Osteoblast (primary cell): Measurements from ENCODE around the gene ANKH. TPM values are rescaled to one million over a fixed set of nuclear protein-coding genes. Genes with fewer than 3 reads are reported as not detected.
"Not testable (repeated sequence)": the region's sequence is repeated elsewhere in the genome, so short reads cannot be mapped to it uniquely, and the experiment has no call there.

ENCODE experiments used
- DNase-seq: peaks from one replicate; pipeline ENCODE4 v3.0.0; 2011; ENCODE audit warnings: low spot score, mixed read lengths; ENCODE audit not compliant: insufficient read length; ENCODE audit errors: missing footprints
- H2AFZ ChIP-seq: 2 replicates; pipeline ENCODE4 v1.6.0; 2011; ENCODE audit warnings: mild to moderate bottlenecking, low read length
- H3K27ac ChIP-seq: 2 replicates; pipeline ENCODE4 v1.5.1; 2011; ENCODE audit warnings: mild to moderate bottlenecking, low read depth, low read length, moderate library complexity
- H3K27me3 ChIP-seq: 2 replicates; pipeline ENCODE4 v1.6.0; 2012; ENCODE audit warnings: mild to moderate bottlenecking, control low read depth, inconsistent platforms, low read length, moderate library complexity; ENCODE audit not compliant: insufficient read depth
- H3K36me3 ChIP-seq: 2 replicates; pipeline ENCODE4 v1.5.1; 2011; ENCODE audit warnings: mild to moderate bottlenecking, low read length, control low read depth, moderate library complexity; ENCODE audit not compliant: insufficient read depth
- H3K4me1 ChIP-seq: 2 replicates; pipeline ENCODE4 v1.5.1; 2011; ENCODE audit warnings: mild to moderate bottlenecking, low read length, control low read depth, moderate library complexity; ENCODE audit not compliant: insufficient read depth
- H3K4me2 ChIP-seq: 2 replicates; pipeline ENCODE4 v1.6.0; 2011; ENCODE audit warnings: mild to moderate bottlenecking, low read length; ENCODE audit not compliant: insufficient read depth
- H3K4me3 ChIP-seq: fragments of 200-600 bp; sonication (generic); 3 replicates; pipeline ENCODE4 v1.5.1; 2012; ENCODE audit warnings: mild to moderate bottlenecking, low read length, inconsistent platforms; ENCODE audit not compliant: insufficient read depth
- H3K79me2 ChIP-seq: 2 replicates; pipeline ENCODE4 v1.6.0; 2012; ENCODE audit warnings: mild to moderate bottlenecking, low read length, control low read depth, inconsistent platforms; ENCODE audit not compliant: insufficient read depth
- H3K9me3 ChIP-seq: 2 replicates; pipeline ENCODE4 v1.5.1; 2011; ENCODE audit warnings: low read depth, low read length, control low read depth
- H4K20me1 ChIP-seq: 2 replicates; pipeline ENCODE4 v1.6.0; 2012; ENCODE audit warnings: mild to moderate bottlenecking, low read length, control low read depth; ENCODE audit not compliant: insufficient read depth
- total RNA-seq: library from RNA; depleted of rRNA; stranded (reverse); fragments of >200 nt; gene quantifications from 2 replicates; pipeline ENCODE4 v1.2.3, GENCODE V29; 2012
- TF ChIP-seq, protein P1 (sequence below): IDR thresholded peaks from 2 replicates; pipeline ENCODE4 v1.5.1; 2011; ENCODE audit warnings: mild to moderate bottlenecking, low read depth, low read length, moderate library complexity; ENCODE audit errors: extremely low read depth

The ANKH gene
- total RNA-seq, 1 donor = 125 TPM

DNA sequence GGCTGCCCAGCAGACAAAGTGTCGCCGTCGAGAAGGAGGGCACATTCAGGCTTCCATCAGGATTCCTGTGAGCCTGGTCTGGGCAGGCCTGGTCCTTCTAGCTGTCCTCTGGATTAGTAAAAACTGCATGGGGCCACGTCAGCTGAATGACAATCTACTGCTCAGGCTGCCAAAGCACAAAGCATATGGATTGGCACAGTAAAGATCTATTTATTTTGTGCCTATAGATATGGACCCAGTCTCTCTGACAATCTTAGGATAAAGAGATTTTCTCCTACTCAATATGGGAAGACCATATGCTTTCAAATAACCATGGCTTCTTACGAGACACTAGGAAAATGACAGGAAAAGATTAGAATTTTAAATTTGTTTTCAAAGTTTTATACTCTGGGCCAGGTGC, 24.1 kb downstream of the ANKH start:
- Histone ChIP-seq H3K4me2 (no peak overlapping the region), H4K20me1 (peaks cover 39% of the 10 kb centered on the region), H3K4me1 (peaks cover 6% of the 10 kb centered on the region), H3K79me2 (peaks cover 90% of the 10 kb centered on the region), H3K36me3 (peaks cover 49% of the 10 kb centered on the region), H3K4me3 (no peak overlapping the region), H2AFZ (no peak overlapping the region), H3K9me3 (no peaks in the 10 kb centered on the region), H3K27ac (no peak overlapping the region), H3K27me3 (no peaks in the 10 kb centered on the region)
- TF ChIP-seq, protein P1, sequence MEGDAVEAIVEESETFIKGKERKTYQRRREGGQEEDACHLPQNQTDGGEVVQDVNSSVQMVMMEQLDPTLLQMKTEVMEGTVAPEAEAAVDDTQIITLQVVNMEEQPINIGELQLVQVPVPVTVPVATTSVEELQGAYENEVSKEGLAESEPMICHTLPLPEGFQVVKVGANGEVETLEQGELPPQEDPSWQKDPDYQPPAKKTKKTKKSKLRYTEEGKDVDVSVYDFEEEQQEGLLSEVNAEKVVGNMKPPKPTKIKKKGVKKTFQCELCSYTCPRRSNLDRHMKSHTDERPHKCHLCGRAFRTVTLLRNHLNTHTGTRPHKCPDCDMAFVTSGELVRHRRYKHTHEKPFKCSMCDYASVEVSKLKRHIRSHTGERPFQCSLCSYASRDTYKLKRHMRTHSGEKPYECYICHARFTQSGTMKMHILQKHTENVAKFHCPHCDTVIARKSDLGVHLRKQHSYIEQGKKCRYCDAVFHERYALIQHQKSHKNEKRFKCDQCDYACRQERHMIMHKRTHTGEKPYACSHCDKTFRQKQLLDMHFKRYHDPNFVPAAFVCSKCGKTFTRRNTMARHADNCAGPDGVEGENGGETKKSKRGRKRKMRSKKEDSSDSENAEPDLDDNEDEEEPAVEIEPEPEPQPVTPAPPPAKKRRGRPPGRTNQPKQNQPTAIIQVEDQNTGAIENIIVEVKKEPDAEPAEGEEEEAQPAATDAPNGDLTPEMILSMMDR = no peak
- peak; percentile 26 for DNase-seq

DNA sequence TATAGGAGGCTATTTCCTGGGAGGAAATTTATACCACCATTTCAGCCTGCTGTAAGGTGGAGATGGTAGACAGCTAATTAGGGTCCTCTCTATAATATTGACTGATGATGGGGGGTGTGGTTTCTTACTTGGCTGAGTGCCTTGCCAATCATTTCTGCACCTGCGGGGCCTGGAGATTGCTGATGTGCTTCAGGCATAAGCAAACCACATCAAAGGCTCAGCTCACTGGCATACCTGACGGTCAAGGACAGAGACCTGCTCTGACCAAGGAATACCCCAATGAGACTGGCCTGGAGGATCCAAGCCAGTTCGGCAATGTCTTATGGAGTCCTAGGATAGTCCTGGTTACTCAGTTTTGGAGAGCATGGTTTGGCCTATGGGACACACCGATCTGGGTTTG, 29.5 kb downstream of the ANKH start:
- Histone ChIP-seq H2AFZ (no peak overlapping the region), H3K27me3 (no peaks in the 10 kb centered on the region), H3K9me3 (no peaks in the 10 kb centered on the region), H3K4me3 (no peak overlapping the region), H3K4me2 (no peak overlapping the region), H4K20me1 (peaks cover 21% of the 10 kb centered on the region), H3K4me1 (no peaks in the 10 kb centered on the region), H3K27ac (no peak overlapping the region), H3K79me2 (peaks cover 81% of the 10 kb centered on the region), H3K36me3 (peaks cover 38% of the 10 kb centered on the region)
- TF ChIP-seq, protein P1 = no peak
- no peak for DNase-seq

DNA sequence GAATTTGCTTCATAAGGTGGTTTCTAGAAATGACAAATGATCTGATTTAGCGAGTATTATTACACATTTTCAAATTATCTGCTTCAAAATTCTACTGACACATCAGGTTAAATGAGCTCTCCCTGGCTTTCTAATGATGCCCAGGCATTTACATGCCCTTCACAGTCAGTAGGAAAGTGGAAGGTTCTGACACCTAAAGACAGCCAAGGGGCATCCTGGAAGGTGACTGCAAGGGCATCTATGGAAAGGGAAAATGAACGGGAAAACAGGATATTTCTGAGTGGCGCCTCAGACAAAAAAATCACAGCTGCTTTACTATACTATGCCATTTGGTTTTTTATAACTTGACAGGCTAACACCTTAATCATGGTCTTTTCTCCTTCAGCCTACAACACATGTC, 31.0 kb downstream of the ANKH start:
- peaks cover 29% of the 10 kb centered on the region for H3K36me3 ChIP-seq
- no peak for DNase-seq
- no peak overlapping the region for H3K27ac ChIP-seq
- H3K9me3 ChIP-seq = no peaks in the 10 kb centered on the region
- no peaks in the 10 kb centered on the region for H3K27me3 ChIP-seq
- no peak overlapping the region for H3K4me3 ChIP-seq
- peaks cover 17% of the 10 kb centered on the region for H4K20me1 ChIP-seq
- no peak overlapping the region for H3K4me2 ChIP-seq
- H3K4me1 ChIP-seq = no peaks in the 10 kb centered on the region
- TF ChIP-seq, protein P1 = no peak
- H2AFZ ChIP-seq = no peak overlapping the region
- H3K79me2 ChIP-seq = peaks cover 69% of the 10 kb centered on the region

DNA sequence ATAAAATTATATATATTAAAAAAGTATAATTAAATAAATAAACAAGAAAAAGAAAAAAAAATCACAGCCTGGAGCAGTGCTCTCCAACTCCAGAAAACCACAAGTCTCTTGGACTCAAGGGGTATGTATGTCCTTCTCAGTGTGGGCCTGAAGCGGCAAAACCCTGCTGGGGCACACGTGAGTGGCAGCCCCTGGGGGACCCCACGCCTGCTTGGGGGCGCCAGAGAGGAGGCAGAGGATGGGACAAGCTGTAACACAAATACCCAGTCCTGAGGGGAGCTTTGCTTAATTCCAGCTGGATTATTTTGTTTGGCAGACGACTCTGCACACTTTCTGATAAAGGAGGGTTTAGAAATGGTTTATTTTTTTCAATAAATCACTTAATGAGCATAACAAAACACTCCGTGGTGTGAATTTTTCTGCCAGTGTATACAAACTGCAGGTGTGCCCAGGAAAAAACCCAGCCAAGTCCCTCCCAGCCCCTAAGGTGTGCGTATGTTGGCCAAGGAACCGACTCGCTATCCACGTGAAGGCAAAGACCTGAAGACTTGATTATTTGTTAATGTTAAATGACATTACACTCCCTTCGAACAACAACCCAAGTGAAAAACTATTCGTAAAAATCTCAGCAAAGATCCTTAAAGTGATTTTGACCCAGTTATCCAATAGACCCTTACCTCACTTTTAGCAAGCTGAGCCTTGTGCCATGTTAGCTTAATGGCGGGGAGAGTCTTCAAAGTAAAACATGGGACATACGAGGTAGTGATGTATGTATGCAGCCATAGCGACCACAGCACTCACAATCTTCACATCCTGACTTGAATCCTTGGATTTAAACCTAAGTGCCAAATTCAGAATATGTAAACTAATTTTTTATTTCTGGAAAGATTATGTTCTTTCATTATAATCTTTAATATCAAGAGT, 32.9 kb downstream of the ANKH start:
- TF ChIP-seq, protein P1 = no peak
- Histone ChIP-seq H3K36me3 (peaks cover 24% of the 10 kb centered on the region), H3K27me3 (no peaks in the 10 kb centered on the region), H4K20me1 (peaks cover 19% of the 10 kb centered on the region), H3K9me3 (no peaks in the 10 kb centered on the region), H3K4me2 (no peak overlapping the region), H3K27ac (no peak overlapping the region), H3K4me1 (peaks cover 12% of the 10 kb centered on the region), H2AFZ (no peak overlapping the region), H3K4me3 (no peak overlapping the region), H3K79me2 (peaks cover 70% of the 10 kb centered on the region)
- DNase-seq = no peak

DNA sequence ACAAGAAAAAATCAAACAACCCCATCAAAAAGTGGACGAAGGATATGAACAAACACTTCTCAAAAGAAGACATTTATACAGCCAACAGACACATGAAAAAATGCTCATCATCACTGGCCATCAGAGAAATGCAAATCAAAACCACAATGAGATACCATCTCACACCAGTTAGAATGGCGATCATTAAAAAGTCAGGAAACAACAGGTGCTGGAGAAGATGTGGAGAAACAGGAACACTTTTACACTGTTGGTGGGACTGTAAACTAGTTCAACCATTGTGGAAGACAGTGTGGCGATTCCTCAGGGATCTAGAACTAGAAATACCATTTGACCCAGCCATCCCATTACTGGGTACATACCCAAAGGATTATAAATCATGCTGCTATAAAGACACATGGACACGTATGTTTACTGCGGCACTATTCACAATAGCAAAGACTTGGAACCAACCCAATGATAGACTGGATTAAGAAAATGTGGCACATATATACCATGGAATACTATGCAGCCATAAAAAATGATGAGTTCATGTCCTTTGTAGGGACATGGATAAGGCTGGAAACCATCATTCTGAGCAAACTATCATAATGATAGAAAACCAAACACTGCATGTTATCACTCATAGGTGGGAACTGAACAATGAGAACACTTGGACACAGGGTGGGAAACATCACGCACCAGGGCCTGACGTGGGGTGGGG, 34.0 kb downstream of the ANKH start:
- H3K9me3 ChIP-seq = not testable (repeated sequence)

More for the DNA sequence above, 34.0 kb downstream of the ANKH start:
- not testable (repeated sequence) for DNase-seq, H2AFZ ChIP-seq, H3K4me2 ChIP-seq, H3K27ac ChIP-seq, H3K27me3 ChIP-seq, H3K4me3 ChIP-seq
- peaks cover 23% of the 10 kb centered on the region for H4K20me1 ChIP-seq
- H3K36me3 ChIP-seq = peaks cover 18% of the 10 kb centered on the region
- peaks cover 70% of the 10 kb centered on the region for H3K79me2 ChIP-seq
- peaks cover 20% of the 10 kb centered on the region for H3K4me1 ChIP-seq
